Measurements from ENCODE around the gene CEP85.

Gene CEP85

GRCh38 chr1:26278303-26278702 is 44.3 kb downstream of the CEP85 start:
- DNase-seq: peak in 2 of 4 experiments; percentile 25 to 41

- peak; percentile 90 to 97 (median 92) for DNase-seq
Observed at GRCh38 chr1:26278724-26279455, 44.9 kb downstream of the CEP85 start.

- DNase-seq: peak; percentile 91 to 97 (median 94)
Observed at GRCh38 chr1:26279456-26280332, 45.7 kb downstream of the CEP85 start, which contains the start of gene SH3BGRL3. SH3BGRL3 (plus strand) TSS chr1:26280086; CDS start chr1:26280156, 70 bp downstream.

- DNase-seq: peak in 1 of 4 experiments; percentile 66
Observed at GRCh38 chr1:26280333-26281042, 46.5 kb downstream of the CEP85 start.

GRCh38 chr1:26281091-26281958 is 47.3 kb downstream of the CEP85 start:
- peak in 1 of 4 experiments; percentile 26 for DNase-seq

GRCh38 chr1:26281971-26282370 is 48.0 kb downstream of the CEP85 start:
- peak; percentile 53 to 83 (median 70) for DNase-seq

GRCh38 chr1:26282401-26282918 is 48.5 kb downstream of the CEP85 start:
- peak in 3 of 4 experiments; percentile 41 to 57 (median 47) for DNase-seq

GRCh38 chr1:26283279-26283853 is 49.4 kb downstream of the CEP85 start:
- peak in 3 of 4 experiments; percentile 44 to 58 (median 48) for DNase-seq

GRCh38 chr1:26283871-26284596 is 50.0 kb downstream of the CEP85 start:
- DNase-seq: peak in 1 of 4 experiments; percentile 34

- peak; percentile 92 to 97 (median 94) for DNase-seq
Observed at GRCh38 chr1:26284597-26285347, 50.8 kb downstream of the CEP85 start.

- DNase-seq: peak in 3 of 4 experiments; percentile 38 to 68 (median 56)
Observed at GRCh38 chr1:26285366-26286063, 51.5 kb downstream of the CEP85 start.

GRCh38 chr1:26286064-26286416 is 52.0 kb downstream of the CEP85 start:
- no peak for DNase-seq

- peak; percentile 78 to 89 (median 86) for DNase-seq
Observed at GRCh38 chr1:26287033-26287711, 53.2 kb downstream of the CEP85 start.

GRCh38 chr1:26287811-26288210 is 53.8 kb downstream of the CEP85 start:
- no peak for DNase-seq

- DNase-seq: peak; percentile 80 to 90 (median 86)
Observed at GRCh38 chr1:26288311-26288941, 54.4 kb downstream of the CEP85 start.

- peak; percentile 91 to 97 (median 94) for DNase-seq
Observed at GRCh38 chr1:26289158-26290059, 55.4 kb downstream of the CEP85 start.
